CD4-positive, alpha-beta T cell treated with Interleukin-21 for 1 hour (primary cell): ENCODE data around the gene KSR1.
"Not testable (repeated sequence)": the region's sequence is repeated elsewhere in the genome, so short reads cannot be mapped to it uniquely, and the experiment has no call there.

Experiments
- DNase-seq: peaks from one replicate; pipeline ENCODE4 v3.0.0-alpha.2; 2020

KSR1 gene

GRCh38 chr17:27621942-27622559, 165.8 kb downstream of the KSR1 start:
- DNase-seq = no peak

- DNase-seq = no peak
These were observed 166.7 kb downstream of the KSR1 start for GRCh38 chr17:27622986-27623385.

- DNase-seq = no peak
These were observed 167.4 kb downstream of the KSR1 start for GRCh38 chr17:27623614-27624013.

- no peak for DNase-seq
These were observed 168.3 kb downstream of the KSR1 start for GRCh38 chr17:27624539-27624938.

GRCh38 chr17:27625856-27626255, 169.6 kb downstream of the KSR1 start:
- DNase-seq = no peak

- no peak for DNase-seq
These were observed 171.3 kb downstream of the KSR1 start for GRCh38 chr17:27627514-27627913.

- DNase-seq = no peak
These were observed 172.1 kb downstream of the KSR1 start for GRCh38 chr17:27628376-27628775.

GRCh38 chr17:27629260-27629659, 173.0 kb downstream of the KSR1 start:
- DNase-seq = not testable (repeated sequence)

- peak; percentile 62 for DNase-seq
These were observed 174.6 kb downstream of the KSR1 start, which contains the start of gene LGALS9 for GRCh38 chr17:27630607-27631410. TSS of gene LGALS9 (plus strand) at chr17:27631188. CDS start at chr17:27631266, 78 bp downstream.

- DNase-seq = peak; percentile 22
These were observed 175.1 kb downstream of the KSR1 start for GRCh38 chr17:27631411-27631760.

- no peak for DNase-seq
These were observed 175.9 kb downstream of the KSR1 start for GRCh38 chr17:27631897-27632725.

- DNase-seq = not testable (repeated sequence)
These were observed 176.5 kb downstream of the KSR1 start for GRCh38 chr17:27632766-27633165.

GRCh38 chr17:27633312-27634025, 177.2 kb downstream of the KSR1 start:
- DNase-seq = no peak

GRCh38 chr17:27634026-27634335, 177.7 kb downstream of the KSR1 start:
- no peak for DNase-seq

GRCh38 chr17:27634776-27635175, 178.5 kb downstream of the KSR1 start:
- no peak for DNase-seq

- DNase-seq = no peak
These were observed 179.1 kb downstream of the KSR1 start for GRCh38 chr17:27635275-27635823.

GRCh38 chr17:27636005-27636520, 179.8 kb downstream of the KSR1 start:
- DNase-seq = not testable (repeated sequence)

- DNase-seq = not testable (repeated sequence)
These were observed 181.6 kb downstream of the KSR1 start for GRCh38 chr17:27637818-27638217.

- not testable (repeated sequence) for DNase-seq
These were observed 182.2 kb downstream of the KSR1 start for GRCh38 chr17:27638415-27638914.

- DNase-seq = no peak
These were observed 184.5 kb downstream of the KSR1 start for GRCh38 chr17:27640790-27641189.

GRCh38 chr17:27644586-27644985, 188.3 kb downstream of the KSR1 start:
- DNase-seq = no peak

GRCh38 chr17:27645621-27646020, 189.4 kb downstream of the KSR1 start:
- DNase-seq = not testable (repeated sequence)
